Measurements from ENCODE around the gene AARS1.
"Not testable (repeated sequence)": the region's sequence is repeated elsewhere in the genome, so short reads cannot be mapped to it uniquely, and the experiment has no call there.

Gene AARS1

GRCh38 chr16:70223216-70223615 is 66.1 kb downstream of the AARS1 start:
- not testable (repeated sequence) for DNase-seq

GRCh38 chr16:70222574-70222973 is 66.7 kb downstream of the AARS1 start:
- DNase-seq, result not testable (repeated sequence)

GRCh38 chr16:70218586-70218985 is 70.7 kb downstream of the AARS1 start:
- not testable (repeated sequence) for DNase-seq

GRCh38 chr16:70206382-70206781 is 82.9 kb downstream of the AARS1 start:
- DNase-seq, result not testable (repeated sequence)

- not testable (repeated sequence) for DNase-seq
Measured at GRCh38 chr16:70204668-70205405, 84.5 kb downstream of the AARS1 start.

- not testable (repeated sequence) for DNase-seq
Measured at GRCh38 chr16:70204010-70204409, 85.3 kb downstream of the AARS1 start.

- not testable (repeated sequence) for DNase-seq
Measured at GRCh38 chr16:70203508-70203907, 85.8 kb downstream of the AARS1 start.

Data from hematopoietic multipotent progenitor cell treated with erythropoietin and hydrocortisone succinate and interleukin-3 and kit ligand, for 6 days (in vitro differentiated cells).